OCI-LY3 (cell line): Measurements from ENCODE around the gene MLXIP.

Source experiments
- H2AFZ ChIP-seq: fragments of 200-600, 300-600 bp; shearing (Covaris generic); 2 replicates; pipeline ENCODE4 v1.6.0; 2014; ENCODE audit warnings: antibody characterized with exemption, low read depth, low read length
- H3K27ac ChIP-seq: fragments of 200-600, 300-600 bp; sonication (generic); 2 replicates; pipeline ENCODE4 v1.5.1; 2014; ENCODE audit warnings: mild to moderate bottlenecking, low read length, moderate library complexity, mixed read lengths
- H3K27me3 ChIP-seq: fragments of 200-600, 300-600 bp; sonication (generic); 2 replicates; pipeline ENCODE4 v1.6.1; 2014; ENCODE audit warnings: low read depth, low read length, mixed read lengths
- H3K36me3 ChIP-seq: fragments of 200-600, 300-600 bp; sonication (generic); replicated peaks from 2 replicates; pipeline ENCODE3; 2014; ENCODE audit warnings: low read depth, low read length, mixed read lengths
- H3K4me1 ChIP-seq: fragments of 300-600, 200-600 bp; sonication (generic); 2 replicates; pipeline ENCODE4 v1.6.1; 2014; ENCODE audit warnings: low read length, mixed read lengths
- H3K4me2 ChIP-seq: fragments of 200-600, 300-600 bp; sonication (generic); 2 replicates; pipeline ENCODE4 v1.6.1; 2014; ENCODE audit warnings: low read length, mixed read lengths
- H3K4me3 ChIP-seq: fragments of 300-600, 200-600 bp; sonication (generic); 2 replicates; pipeline ENCODE4 v1.5.1; 2014; ENCODE audit warnings: antibody characterized with exemption, mild to moderate bottlenecking, low read length, moderate library complexity
- H3K79me2 ChIP-seq: fragments of 300-600, 200-600 bp; shearing (Covaris generic); 2 replicates; pipeline ENCODE4 v1.6.1; 2014; ENCODE audit warnings: mild to moderate bottlenecking, low read length, mixed read lengths
- H3K9ac ChIP-seq: fragments of 300-600, 200-600 bp; shearing (Covaris generic); 2 replicates; pipeline ENCODE4 v1.6.0; 2014; ENCODE audit warnings: mild to moderate bottlenecking, low read length, moderate library complexity
- H3K9me3 ChIP-seq: fragments of 200-600, 300-600 bp; shearing (Covaris generic); 2 replicates; pipeline ENCODE4 v1.6.1; 2014; ENCODE audit warnings: low read length, mixed read lengths; ENCODE audit not compliant: insufficient read depth
- H4K20me1 ChIP-seq: fragments of 200-600, 300-600 bp; sonication (generic); 2 replicates; pipeline ENCODE4 v1.6.1; 2016; ENCODE audit warnings: low read length, mixed read lengths; ENCODE audit not compliant: insufficient read depth
- CTCF ChIP-seq: fragments of 200-600, 300-600 bp; sonication (generic); IDR thresholded peaks from 2 replicates; pipeline ENCODE4 v1.5.1; 2014; ENCODE audit warnings: antibody characterized with exemption, low read length, low read depth
- EZH2phosphoT487 ChIP-seq: fragments of 200-600 bp; shearing (Covaris generic); IDR thresholded peaks from 2 replicates; pipeline ENCODE4 v1.6.1; 2018; ENCODE audit warnings: antibody characterized with exemption, mixed run types, low read depth

Gene MLXIP

GRCh38 chr12:122183588-122183940 lies 105.0 kb downstream of the MLXIP start:
- no peak for TF ChIP-seq EZH2phosphoT487
- TF ChIP-seq CTCF: no peak
- Histone ChIP-seq H3K4me3 (peak overlapping the region; percentile 83), H3K27ac (no peak overlapping the region), H3K4me2 (peak overlapping the region; percentile 75), H2AFZ (peak overlapping the region; percentile 47; the same call in 1 of the 2 replicates), H3K9me3 (no peaks in the 10 kb centered on the region), H3K9ac (peak overlapping the region; percentile 47; the same call in 1 of the 2 replicates), H3K27me3 (no peaks in the 10 kb centered on the region), H3K36me3 (no peaks in the 10 kb centered on the region), H3K4me1 (0 out of 2 replicates have a peak, but pooled peaks cover 3% of the 10 kb centered on the region), H3K79me2 (no peaks in the 10 kb centered on the region), H4K20me1 (no peaks in the 10 kb centered on the region)

- Histone ChIP-seq H3K9me3 (no peaks in the 10 kb centered on the region), H3K79me2 (no peaks in the 10 kb centered on the region), H3K4me3 (no peak overlapping the region), H3K27me3 (no peaks in the 10 kb centered on the region), H3K4me1 (0 out of 2 replicates have a peak, but pooled peaks cover 3% of the 10 kb centered on the region), H3K27ac (no peak overlapping the region), H2AFZ (no peak overlapping the region), H3K4me2 (no peak overlapping the region), H4K20me1 (no peaks in the 10 kb centered on the region), H3K36me3 (no peaks in the 10 kb centered on the region), H3K9ac (no peak overlapping the region)
- no peak for TF ChIP-seq EZH2phosphoT487
- TF ChIP-seq CTCF: no peak
Measured at GRCh38 chr12:122184517-122184916, 106.0 kb downstream of the MLXIP start.

- Histone ChIP-seq H3K27ac (no peak overlapping the region), H4K20me1 (no peaks in the 10 kb centered on the region), H3K4me1 (0 out of 2 replicates have a peak, but pooled peaks cover 3% of the 10 kb centered on the region), H3K36me3 (no peaks in the 10 kb centered on the region), H2AFZ (no peak overlapping the region), H3K9ac (no peak overlapping the region), H3K4me3 (no peak overlapping the region), H3K4me2 (no peak overlapping the region), H3K9me3 (no peaks in the 10 kb centered on the region), H3K27me3 (no peaks in the 10 kb centered on the region), H3K79me2 (no peaks in the 10 kb centered on the region)
- no peak for TF ChIP-seq CTCF
Measured at GRCh38 chr12:122185079-122185478, 106.5 kb downstream of the MLXIP start.

GRCh38 chr12:122185494-122186082 lies 107.0 kb downstream of the MLXIP start:
- H3K36me3 ChIP-seq: no peaks in the 10 kb centered on the region
- H3K27ac ChIP-seq: no peak overlapping the region
- H3K9me3 ChIP-seq: no peaks in the 10 kb centered on the region
- H3K27me3 ChIP-seq: no peaks in the 10 kb centered on the region
- no peaks in the 10 kb centered on the region for H3K79me2 ChIP-seq
- H3K4me1 ChIP-seq: 0 out of 2 replicates have a peak, but pooled peaks cover 3% of the 10 kb centered on the region
- no peak overlapping the region for H3K9ac ChIP-seq
- no peak overlapping the region for H2AFZ ChIP-seq
- H3K4me2 ChIP-seq: no peak overlapping the region
- H3K4me3 ChIP-seq: no peak overlapping the region
- no peaks in the 10 kb centered on the region for H4K20me1 ChIP-seq
- TF ChIP-seq EZH2phosphoT487 (no peak), CTCF (no peak)
